GM12878 (cell line): ENCODE results near the gene CDC42BPB. TPM values are rescaled to one million over a fixed set of nuclear protein-coding genes. Genes with fewer than 3 reads are reported as not detected.

Experiments used
- ATAC-seq: fragments of 200-7000 bp; cut with Tn5 transposase; 3 replicates; pipeline ENCODE4 v1.9.1; 2020; ENCODE audit warnings: mild to moderate bottlenecking, moderate library complexity
- BruUV-seq: library from RNA; stranded (reverse); fragments of 400-500 nt; replicated peaks from 2 replicates; lab custom pipeline; 2021; lab: Mats Ljungman, UMichigan
- CTCF ChIA-PET: fragments of 300-600 bp; sonication (Branson Sonifier 250); formaldehyde crosslinking; extraction: SDS; loops from one replicate; lab custom pipeline; 2021; ENCODE audit warnings: inconsistent platforms; lab: Yijun Ruan, JAX
- POLR2A ChIA-PET: fragments of 350-600 bp; formaldehyde crosslinking; extraction: SDS; loops from one replicate; lab custom pipeline; 2021; ENCODE audit warnings: inconsistent platforms; lab: Charles Lee
- RAD21 ChIA-PET: fragments of 300-600 bp; sonication (Branson Sonifier 250); formaldehyde crosslinking; loops from one replicate; lab custom pipeline; 2023; ENCODE audit warnings: antibody characterized with exemption; ENCODE audit not compliant: unreplicated experiment; lab: Charles Lee
- SMC1A ChIA-PET: fragments of 300-600 bp; sonication (Branson Sonifier 250); formaldehyde crosslinking; loops from one replicate; lab custom pipeline; 2023; ENCODE audit not compliant: unreplicated experiment, uncharacterized antibody; lab: Charles Lee
- DNase-seq: peaks from one replicate; pipeline ENCODE4 v3.0.0-alpha.2; 2011; ENCODE audit warnings: low read depth, low spot score
- FAIRE-seq: peaks from 3 replicates; lab custom pipeline; 2011; peaks lifted over from hg19 to GRCh38; lab: Jason Lieb, UNC
- H2AFZ ChIP-seq: 2 replicates; pipeline ENCODE4 v1.6.0; 2011; ENCODE audit warnings: low read depth, low read length, control low read depth; ENCODE audit not compliant: control insufficient read depth
- H3K27ac ChIP-seq: 2 replicates; pipeline ENCODE4 v1.5.1; 2011; ENCODE audit warnings: control low read depth; ENCODE audit not compliant: control insufficient read depth, insufficient read depth
- H3K27me3 ChIP-seq, 2 experiments: replicated peaks in 1 of 2; 2 replicates each; pipeline versions ENCODE4 v1.6.0 to v1.6.1; 2011; ENCODE audit warnings: low read length in 1 of 2; ENCODE audit not compliant: control insufficient read depth in 2 of 2, insufficient read depth in 2 of 2
- H3K36me3 ChIP-seq, 2 experiments: 2 replicates each; pipeline ENCODE4 v1.5.1; 2011; ENCODE audit warnings: low read length in 1 of 2; ENCODE audit not compliant: control insufficient read depth in 2 of 2, insufficient read depth in 2 of 2
- H3K4me1 ChIP-seq: 2 replicates; pipeline ENCODE4 v1.6.1; 2011; ENCODE audit warnings: mild to moderate bottlenecking, low read length, moderate library complexity, mixed read lengths; ENCODE audit not compliant: control insufficient read depth, insufficient read depth
- H3K4me2 ChIP-seq: 2 replicates; pipeline ENCODE4 v1.6.0; 2011; ENCODE audit warnings: control low read depth; ENCODE audit not compliant: control insufficient read depth, insufficient read depth
- H3K4me3 ChIP-seq: fragments of 200-600 bp; sonication (generic); 2 replicates; pipeline ENCODE4 v1.5.1; 2016
- H3K79me2 ChIP-seq: 2 replicates; pipeline ENCODE4 v1.6.0; 2011; ENCODE audit warnings: low read length; ENCODE audit not compliant: control insufficient read depth, insufficient read depth
- H3K9ac ChIP-seq: 2 replicates; pipeline ENCODE4 v1.8.0; 2011; ENCODE audit warnings: low read length, control low read depth, mixed read lengths; ENCODE audit not compliant: control insufficient read depth, insufficient read depth
- H3K9me3 ChIP-seq: replicated peaks from 3 replicates; pipeline ENCODE4 v1.5.1; 2011; ENCODE audit warnings: mild to moderate bottlenecking, low read length; ENCODE audit not compliant: control insufficient read depth, insufficient read depth
- H4K20me1 ChIP-seq: 2 replicates; pipeline ENCODE4 v1.6.0; 2011; ENCODE audit not compliant: control insufficient read depth, insufficient read depth
- ATF7 ChIP-seq: fragments of 450-650 bp; IDR thresholded peaks from 2 replicates; pipeline ENCODE4 v1.6.1; 2016; ENCODE audit warnings: low read depth, mild to moderate bottlenecking
- CBX3 ChIP-seq: fragments of 200-600 bp; sonication (generic); IDR thresholded peaks from 2 replicates; pipeline ENCODE4 v1.6.1; 2016; ENCODE audit warnings: low read depth, borderline replicate concordance
- CEBPB ChIP-seq, 2 experiments: fragments of 150-350 bp in 1 of 2; IDR thresholded peaks; 2 replicates each; pipeline ENCODE4 v1.6.1; 2012 to 2014; ENCODE audit warnings: low read depth in 2 of 2, low read length in 2 of 2, borderline replicate concordance in 1 of 2, inconsistent platforms in 1 of 2
- EZH2 ChIP-seq: IDR thresholded peaks from 2 replicates; pipeline ENCODE4 v1.6.1; 2012; ENCODE audit warnings: low read depth, mild to moderate bottlenecking, control low read depth, inconsistent platforms, low read length, borderline replicate concordance; ENCODE audit not compliant: control insufficient read depth
- SMAD1 ChIP-seq: fragments of 450-650 bp; IDR thresholded peaks from 2 replicates; pipeline ENCODE4 v1.6.1; 2018; ENCODE audit warnings: mild to moderate bottlenecking, low read depth; ENCODE audit not compliant: partially characterized antibody
- TBL1XR1 ChIP-seq: IDR thresholded peaks from 2 replicates; pipeline ENCODE4 v1.6.1; 2012; ENCODE audit warnings: low read depth, low read length, improper control_type of control experiment
- ZBED1 ChIP-seq: IDR thresholded peaks from 2 replicates; pipeline ENCODE4 v1.6.1; 2016; ENCODE audit warnings: borderline replicate concordance
- ZNF207 ChIP-seq: fragments of 450-650 bp; IDR thresholded peaks from 2 replicates; pipeline ENCODE4 v1.6.1; 2014; ENCODE audit warnings: antibody characterized with exemption, mild to moderate bottlenecking, borderline replicate concordance
- ZNF24 ChIP-seq: fragments of 450-650 bp; IDR thresholded peaks from 2 replicates; pipeline ENCODE4 v1.6.1; 2017; ENCODE audit warnings: antibody characterized with exemption, mild to moderate bottlenecking
- WGBS: methylation state at CpG from one replicate; pipeline ENCODE4 v1.1.6; 2016; ENCODE audit warnings: low lambda C conversion rate; ENCODE audit not compliant: insufficient replicate concordance, insufficient coverage; ENCODE audit errors: missing lambda C conversion rate; 5-methylcytosine and 5-hydroxymethylcytosine counted together
- in situ Hi-C: fragments of 300-500 bp; cut with MboI; formaldehyde crosslinking; loops from 9 replicates; pipeline ENCODE4 v1.14.3; 2018; ENCODE audit warnings: mixed read lengths
- intact Hi-C: fragments of 100-400 bp; cut with micrococcal nuclease; formaldehyde crosslinking; loops from one replicate; pipeline ENCODE4 v1.14.2; 2022; ENCODE audit not compliant: unreplicated experiment
- polyA plus RNA-seq, 11 experiments: library from polyadenylated mRNA; depleted of rRNA in 4 of 11; unstranded in 6 of 11; stranded (reverse) in 5 of 11; fragments of >200 nt; fragmentation: Nextera tagmentation in 4 of 11; fragmentation: Illumina TruSeq in 1 of 11; extraction: Ambion mirVana in 4 of 11; extraction: Trizol in 1 of 11; gene quantifications; 1 replicate in 1 of 11; 2 replicates in 10 of 11; pipeline versions ENCODE4 v1.2.1 to v1.2.3, GENCODE V29; 2011 to 2016; ENCODE audit warnings: inconsistent platforms in 2 of 11, missing spikeins in 2 of 11, low read depth in 1 of 11
- total RNA-seq, 4 experiments: library from RNA; depleted of rRNA in 3 of 4; stranded (reverse); fragments of >200 nt in 3 of 4; fragmentation: Illumina TruSeq in 1 of 4; extraction: Trizol in 1 of 4; gene quantifications; 2 replicates each; pipeline versions ENCODE4 v1.2.1 to v1.2.3, GENCODE V29; 2013 to 2021
- TF ChIP-seq, protein P1 (sequence below): fragments of 450-650 bp; IDR thresholded peaks from 2 replicates; pipeline ENCODE4 v1.6.1; 2017; ENCODE audit warnings: borderline replicate concordance

Gene CDC42BPB
- total and polyA plus RNA-seq, 10 of the 15 experiments (the other 5 are each of a cell fraction or from before 2014, with no cell fraction given): 0.42 to 22.1 (median 13.3) TPM

DNA sequence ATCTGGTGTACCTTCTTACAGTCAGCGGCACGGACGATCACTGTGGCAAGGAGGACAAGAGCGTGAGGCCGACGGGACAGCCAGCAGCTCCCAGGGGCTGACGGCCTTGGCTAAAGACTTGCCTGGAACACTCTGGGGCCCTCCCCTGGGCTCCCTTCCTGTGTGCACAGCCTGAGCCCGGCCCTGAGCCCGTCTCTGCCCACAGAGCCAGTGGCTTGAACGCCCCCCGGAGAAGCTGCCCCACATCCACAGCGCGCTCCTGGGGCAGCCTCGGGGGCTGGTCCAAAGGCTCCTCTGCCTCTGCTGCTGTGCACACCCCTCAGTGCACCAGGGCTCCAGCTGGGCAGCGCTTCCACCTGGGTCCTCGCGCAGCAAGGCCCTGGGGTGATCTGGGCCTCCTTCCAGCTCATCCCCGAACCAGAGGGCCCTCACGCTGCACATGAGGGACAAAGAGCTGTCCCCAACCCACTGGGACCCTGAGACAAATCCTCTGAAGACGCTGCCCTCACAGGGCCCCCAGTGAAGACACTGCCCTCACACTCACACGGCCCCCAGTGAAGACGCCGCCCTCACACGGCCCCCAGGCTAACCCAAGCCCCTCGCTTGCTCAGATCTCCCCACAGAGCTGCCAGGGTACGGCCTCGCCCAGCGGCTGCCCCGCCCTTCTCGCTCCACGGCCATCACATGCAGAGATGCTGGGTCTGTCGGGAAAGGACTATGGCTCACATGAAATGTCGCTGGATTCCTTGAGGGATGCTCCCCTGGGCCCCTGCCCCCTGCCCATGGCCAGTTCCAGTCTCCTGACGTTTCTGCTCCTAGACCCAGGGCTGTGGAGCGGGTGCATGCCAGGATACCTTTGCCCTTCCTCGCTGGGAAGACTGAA lies 112.7 kb downstream of the CDC42BPB start:
- 83% methylated on average over 34 of the region's 36 CpGs for WGBS
- FAIRE-seq: no peak
- H3K4me1 ChIP-seq: peaks cover 25% of the 10 kb centered on the region
- no peak overlapping the region for H3K27ac ChIP-seq
- ChIA-PET POLR2A (no interaction called here), SMC1A (interaction anchor here (1.4 kb wide), 1 partner anchor 9 kb away, joined by 4 read pairs; no protein-coding TSS in a partner anchor), CTCF (no interaction called here), RAD21 (no interaction called here)
- H3K9ac ChIP-seq: no peak overlapping the region
- no TSS peak for BruUV-seq
- peaks cover 1 to 15% of the 10 kb centered on the region in 2 experiments; a peak in 3 of 4 replicates for H3K36me3 ChIP-seq
- H3K9me3 ChIP-seq: no peaks in the 10 kb centered on the region
- no peak for DNase-seq
- ATAC-seq: no peak
- H3K4me3 ChIP-seq: no peak overlapping the region
- in situ Hi-C loops (no loop called here), intact Hi-C loops (no loop called here)
- H2AFZ ChIP-seq: no peak overlapping the region
- H3K4me2 ChIP-seq: no peak overlapping the region
- H3K27me3 ChIP-seq: no peaks in the 10 kb centered on the region
- H4K20me1 ChIP-seq: no peaks in the 10 kb centered on the region
- no peaks in the 10 kb centered on the region for H3K79me2 ChIP-seq
- TF ChIP-seq, protein P1, sequence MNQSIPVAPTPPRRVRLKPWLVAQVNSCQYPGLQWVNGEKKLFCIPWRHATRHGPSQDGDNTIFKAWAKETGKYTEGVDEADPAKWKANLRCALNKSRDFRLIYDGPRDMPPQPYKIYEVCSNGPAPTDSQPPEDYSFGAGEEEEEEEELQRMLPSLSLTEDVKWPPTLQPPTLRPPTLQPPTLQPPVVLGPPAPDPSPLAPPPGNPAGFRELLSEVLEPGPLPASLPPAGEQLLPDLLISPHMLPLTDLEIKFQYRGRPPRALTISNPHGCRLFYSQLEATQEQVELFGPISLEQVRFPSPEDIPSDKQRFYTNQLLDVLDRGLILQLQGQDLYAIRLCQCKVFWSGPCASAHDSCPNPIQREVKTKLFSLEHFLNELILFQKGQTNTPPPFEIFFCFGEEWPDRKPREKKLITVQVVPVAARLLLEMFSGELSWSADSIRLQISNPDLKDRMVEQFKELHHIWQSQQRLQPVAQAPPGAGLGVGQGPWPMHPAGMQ: no peak
- TF ChIP-seq ATF7: no peak
- no peak for TF ChIP-seq ZBED1
- no peak for TF ChIP-seq ZNF207
- TF ChIP-seq TBL1XR1: no peak
- no peak for TF ChIP-seq CEBPB (IDR thresholded peaks at IDR 0.05; ENCODE audit: borderline replicate concordance in 1 of 2, low read depth in 2 of 2, low read length in 2 of 2)
- no peak for TF ChIP-seq SMAD1
- no peak for TF ChIP-seq ZNF24
- TF ChIP-seq CBX3: no peak
- no peak for TF ChIP-seq EZH2
